ENCODE results near the gene NR1D1.

The NR1D1 gene

GRCh38 chr17:40121181-40122135, 21.1 kb upstream of the NR1D1 start, which contains the start of gene MSL1:
MSL1 (plus strand) TSS chr17:40121971; CDS start chr17:40122613, 642 bp downstream.
- Histone ChIP-seq H3K79me2 (peaks cover 15% of the 10 kb centered on the region), H3K27me3 (ENCODE audit: control insufficient read depth, insufficient read depth, low read length) (no peaks in the 10 kb centered on the region), H3K4me1 (peaks cover 15% of the 10 kb centered on the region), H3K4me2 (ENCODE audit: low read length) (peak within 1 kb of the TSS; percentile 93), H3K36me3 (ENCODE audit: control insufficient read depth, insufficient read depth, low read length) (no peaks in the 10 kb centered on the region), H2AFZ (peak within 1 kb of the TSS; percentile 92), H3K9ac (peak within 1 kb of the TSS; percentile 96), H3K27ac (peak within 1 kb of the TSS; percentile 92), H3K4me3 (ENCODE audit: low read depth, low read length) (peak within 1 kb of the TSS; percentile 81), H3K9me3 (ENCODE audit: control insufficient read depth, low read length) (no peaks in the 10 kb centered on the region)
- TF ChIP-seq, protein P1, sequence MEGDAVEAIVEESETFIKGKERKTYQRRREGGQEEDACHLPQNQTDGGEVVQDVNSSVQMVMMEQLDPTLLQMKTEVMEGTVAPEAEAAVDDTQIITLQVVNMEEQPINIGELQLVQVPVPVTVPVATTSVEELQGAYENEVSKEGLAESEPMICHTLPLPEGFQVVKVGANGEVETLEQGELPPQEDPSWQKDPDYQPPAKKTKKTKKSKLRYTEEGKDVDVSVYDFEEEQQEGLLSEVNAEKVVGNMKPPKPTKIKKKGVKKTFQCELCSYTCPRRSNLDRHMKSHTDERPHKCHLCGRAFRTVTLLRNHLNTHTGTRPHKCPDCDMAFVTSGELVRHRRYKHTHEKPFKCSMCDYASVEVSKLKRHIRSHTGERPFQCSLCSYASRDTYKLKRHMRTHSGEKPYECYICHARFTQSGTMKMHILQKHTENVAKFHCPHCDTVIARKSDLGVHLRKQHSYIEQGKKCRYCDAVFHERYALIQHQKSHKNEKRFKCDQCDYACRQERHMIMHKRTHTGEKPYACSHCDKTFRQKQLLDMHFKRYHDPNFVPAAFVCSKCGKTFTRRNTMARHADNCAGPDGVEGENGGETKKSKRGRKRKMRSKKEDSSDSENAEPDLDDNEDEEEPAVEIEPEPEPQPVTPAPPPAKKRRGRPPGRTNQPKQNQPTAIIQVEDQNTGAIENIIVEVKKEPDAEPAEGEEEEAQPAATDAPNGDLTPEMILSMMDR (IDR thresholded peaks at IDR 0.05) = no peak

- no peaks in the 10 kb centered on the region for H3K79me2 ChIP-seq
- no peaks in the 10 kb centered on the region for H3K36me3 ChIP-seq (ENCODE audit: control insufficient read depth, insufficient read depth, low read length)
- H3K9me3 ChIP-seq (ENCODE audit: control insufficient read depth, low read length) = no peaks in the 10 kb centered on the region
- H3K27ac ChIP-seq = peak overlapping the region; percentile 77
- H3K27me3 ChIP-seq (ENCODE audit: control insufficient read depth, insufficient read depth, low read length) = no peaks in the 10 kb centered on the region
- no peak overlapping the region for H3K9ac ChIP-seq
- no peak overlapping the region for H3K4me3 ChIP-seq (ENCODE audit: low read depth, low read length)
- H3K4me1 ChIP-seq = peaks cover 33% of the 10 kb centered on the region
- no peak overlapping the region for H3K4me2 ChIP-seq (ENCODE audit: low read length)
- TF ChIP-seq, protein P1 (IDR thresholded peaks at IDR 0.05) = no peak
- H2AFZ ChIP-seq = no peak overlapping the region
These were observed 14.7 kb upstream of the NR1D1 start for GRCh38 chr17:40115101-40115436.

DNA sequence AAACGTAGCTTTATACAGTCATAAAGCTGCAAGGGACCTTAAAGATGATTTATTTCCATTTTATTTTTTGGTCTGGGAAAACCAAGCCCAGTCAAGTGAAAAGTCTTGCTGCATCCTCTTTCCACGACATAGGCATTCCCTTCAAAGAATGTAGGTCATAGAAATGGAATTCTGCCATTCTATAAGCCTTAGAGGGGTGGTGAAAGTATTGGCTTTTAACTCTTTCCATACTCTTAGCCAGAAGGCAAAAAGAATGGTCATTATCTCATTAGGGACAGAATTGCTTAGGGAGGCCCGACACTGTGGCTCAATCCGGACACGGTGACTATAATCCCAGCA, 13.5 kb upstream of the NR1D1 start:
- no peaks in the 10 kb centered on the region for H3K36me3 ChIP-seq (ENCODE audit: control insufficient read depth, insufficient read depth, low read length)
- no peak overlapping the region for H3K9ac ChIP-seq
- TF ChIP-seq, protein P1 (IDR thresholded peaks at IDR 0.05) = no peak
- no peaks in the 10 kb centered on the region for H3K79me2 ChIP-seq
- H3K27ac ChIP-seq = peak overlapping the region; percentile 77
- H3K4me2 ChIP-seq (ENCODE audit: low read length) = peak overlapping the region; percentile 86
- H3K4me1 ChIP-seq = peaks cover 44% of the 10 kb centered on the region
- no peaks in the 10 kb centered on the region for H3K27me3 ChIP-seq (ENCODE audit: control insufficient read depth, insufficient read depth, low read length)
- H3K9me3 ChIP-seq (ENCODE audit: control insufficient read depth, low read length) = no peaks in the 10 kb centered on the region
- H2AFZ ChIP-seq = peak overlapping the region; percentile 78
- H3K4me3 ChIP-seq (ENCODE audit: low read depth, low read length) = peak overlapping the region; percentile 49

DNA sequence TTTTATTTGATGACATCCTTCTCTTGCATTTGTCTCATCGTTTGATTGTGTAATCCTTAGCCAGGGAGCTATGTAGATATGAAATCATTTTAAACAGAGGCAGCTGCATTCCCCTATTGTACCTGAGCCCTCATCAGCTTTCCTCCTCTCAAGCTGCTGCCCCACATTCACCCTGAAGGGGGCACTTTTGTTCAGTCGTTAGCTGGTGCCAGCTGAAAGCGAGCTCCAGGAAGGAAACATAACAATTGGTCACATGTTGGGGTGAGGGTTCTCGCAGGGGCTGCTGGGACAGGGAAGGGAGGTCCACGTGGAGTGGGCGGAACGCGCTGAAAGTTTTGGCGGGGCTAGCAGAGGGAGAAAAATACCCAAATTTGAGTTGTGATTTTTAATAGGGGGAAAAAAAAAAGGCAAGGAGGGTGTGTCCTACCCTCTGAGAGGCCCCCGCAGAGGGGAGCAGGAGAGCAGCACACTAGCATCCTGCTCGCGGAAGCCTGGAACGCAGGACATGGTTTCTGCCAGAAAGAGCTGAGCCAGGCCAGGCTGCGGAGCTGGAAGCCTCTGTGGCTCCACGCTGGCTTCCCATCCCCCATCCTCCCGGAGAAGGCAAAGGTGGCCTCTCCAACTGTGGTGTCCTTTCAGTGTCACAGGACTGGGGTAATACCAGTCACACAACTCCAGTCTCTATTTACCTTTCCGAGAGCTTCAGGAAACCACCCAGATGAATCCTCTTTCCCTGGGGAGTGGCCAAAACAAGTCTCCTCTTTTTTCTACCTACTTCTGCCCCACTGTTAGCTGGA, 12.9 kb upstream of the NR1D1 start:
- TF ChIP-seq, protein P1 (IDR thresholded peaks at IDR 0.05) = peak; percentile 93
- peaks cover 50% of the 10 kb centered on the region for H3K4me1 ChIP-seq
- peak overlapping the region; percentile 49 for H3K4me3 ChIP-seq (ENCODE audit: low read depth, low read length)
- H2AFZ ChIP-seq = peak overlapping the region; percentile 78
- no peaks in the 10 kb centered on the region for H3K79me2 ChIP-seq
- peak overlapping the region; percentile 77 for H3K27ac ChIP-seq
- no peaks in the 10 kb centered on the region for H3K9me3 ChIP-seq (ENCODE audit: control insufficient read depth, low read length)
- peak overlapping the region; percentile 86 for H3K4me2 ChIP-seq (ENCODE audit: low read length)
- no peaks in the 10 kb centered on the region for H3K27me3 ChIP-seq (ENCODE audit: control insufficient read depth, insufficient read depth, low read length)
- H3K9ac ChIP-seq = no peak overlapping the region
- H3K36me3 ChIP-seq (ENCODE audit: control insufficient read depth, insufficient read depth, low read length) = no peaks in the 10 kb centered on the region
